Stimulated activated CD4-positive, alpha-beta T cell treated with anti-CD3 and anti-CD28 coated beads, Interleukin-4, amount 100 ng/mL, for 48 hours (primary cell): ENCODE results near the gene FAF1.

Experiments used
- DNase-seq, 2 donors: peaks; one replicate each; pipeline ENCODE4 v3.0.0-alpha.2; 2020; ENCODE audit warnings: low read depth in 2 of 2

Gene FAF1

GRCh38 chr1:50634251-50634650, 325.8 kb downstream of the FAF1 start:
- DNase-seq: no peak

DNA sequence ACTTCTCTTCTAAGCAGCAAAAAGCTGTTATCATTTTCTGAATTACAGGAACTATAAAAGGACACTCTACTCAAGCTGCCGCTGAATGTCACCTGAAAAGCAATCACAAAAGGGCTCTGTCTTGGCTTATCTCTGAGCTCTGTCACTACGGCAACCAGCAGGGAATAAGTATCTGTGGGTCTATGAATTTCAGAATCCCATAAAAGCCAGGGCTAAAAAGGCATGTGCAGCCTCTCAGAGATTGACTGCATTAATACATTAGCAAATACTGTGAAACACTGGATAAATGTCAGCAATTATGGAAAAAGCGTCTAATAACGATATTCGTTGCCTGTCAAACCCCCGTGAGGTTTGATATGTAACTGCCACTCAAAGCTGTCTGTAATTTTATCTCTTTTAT, 326.6 kb downstream of the FAF1 start:
- DNase-seq: no peak

GRCh38 chr1:50631161-50631560, 328.9 kb downstream of the FAF1 start:
- no peak for DNase-seq

DNA sequence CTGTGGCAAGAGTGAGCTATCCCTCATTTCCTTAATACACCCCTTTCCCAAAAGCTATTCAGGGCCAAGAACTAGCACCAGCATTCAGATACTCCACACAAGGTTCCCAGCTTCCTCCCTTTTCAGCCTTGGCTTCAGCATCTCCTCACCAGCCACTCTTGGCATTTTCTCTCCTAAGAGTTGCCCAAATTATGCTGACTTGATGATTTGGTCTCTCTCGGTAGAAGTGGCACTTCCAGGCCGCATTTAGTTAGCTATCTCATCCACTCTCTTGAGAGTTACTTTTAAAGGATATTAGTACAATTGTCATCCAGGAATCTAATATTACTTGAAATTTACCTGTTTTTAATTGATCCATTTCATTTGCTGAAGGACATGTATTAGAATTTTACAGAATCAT, 337.8 kb downstream of the FAF1 start:
- DNase-seq: no peak

- no peak for DNase-seq
Measured at GRCh38 chr1:50620680-50621329, 339.3 kb downstream of the FAF1 start.

GRCh38 chr1:50615036-50615750, 344.9 kb downstream of the FAF1 start:
- no peak for DNase-seq

- DNase-seq: no peak
Measured at GRCh38 chr1:50611675-50612074, 348.4 kb downstream of the FAF1 start.

GRCh38 chr1:50610563-50610962, 349.5 kb downstream of the FAF1 start:
- no peak for DNase-seq

DNA sequence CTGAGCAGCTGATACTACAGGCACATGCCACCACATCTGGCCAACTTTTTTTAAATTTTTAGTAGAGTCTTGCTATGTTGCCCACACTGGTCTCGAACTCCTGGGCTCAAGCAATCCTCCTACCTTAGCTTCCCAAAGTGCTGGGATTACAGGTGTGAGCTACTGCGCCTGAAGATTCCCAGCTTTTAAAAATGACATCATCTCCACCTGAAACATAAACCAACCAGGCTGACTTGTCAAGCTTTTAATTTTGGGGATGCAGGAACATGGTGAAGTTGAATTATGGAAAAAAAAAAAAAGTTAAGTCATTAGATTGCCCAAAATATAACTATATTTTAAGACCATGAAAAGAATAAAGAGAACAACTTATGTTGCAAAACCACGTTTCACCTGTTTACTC, 350.6 kb downstream of the FAF1 start:
- DNase-seq: no peak

- no peak for DNase-seq
Measured at GRCh38 chr1:50605186-50605875, 354.7 kb downstream of the FAF1 start.

- no peak for DNase-seq
Measured at GRCh38 chr1:50604580-50604979, 355.5 kb downstream of the FAF1 start.

- DNase-seq: no peak
Measured at GRCh38 chr1:50603274-50604271, 356.5 kb downstream of the FAF1 start.

DNA sequence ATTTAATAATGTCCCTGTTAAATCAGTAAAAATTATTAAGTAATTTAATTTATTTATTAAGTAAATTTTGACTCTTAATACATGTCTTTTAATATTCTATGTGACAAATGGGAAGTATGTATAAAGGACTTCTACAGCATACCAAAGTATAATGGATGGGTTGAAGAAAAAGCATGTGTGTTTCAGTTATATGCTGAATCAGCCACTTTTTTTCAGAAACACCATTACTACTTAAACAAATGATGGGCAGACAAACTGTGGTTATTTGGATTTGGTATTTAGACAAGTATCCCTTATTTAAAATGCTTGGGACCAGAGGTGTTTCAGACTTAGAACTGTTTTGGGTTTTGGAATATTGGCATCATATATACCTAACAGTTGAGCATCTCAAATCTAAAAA, 360.5 kb downstream of the FAF1 start:
- no peak for DNase-seq

- no peak for DNase-seq
Measured at GRCh38 chr1:50595874-50596273, 364.2 kb downstream of the FAF1 start.

DNA sequence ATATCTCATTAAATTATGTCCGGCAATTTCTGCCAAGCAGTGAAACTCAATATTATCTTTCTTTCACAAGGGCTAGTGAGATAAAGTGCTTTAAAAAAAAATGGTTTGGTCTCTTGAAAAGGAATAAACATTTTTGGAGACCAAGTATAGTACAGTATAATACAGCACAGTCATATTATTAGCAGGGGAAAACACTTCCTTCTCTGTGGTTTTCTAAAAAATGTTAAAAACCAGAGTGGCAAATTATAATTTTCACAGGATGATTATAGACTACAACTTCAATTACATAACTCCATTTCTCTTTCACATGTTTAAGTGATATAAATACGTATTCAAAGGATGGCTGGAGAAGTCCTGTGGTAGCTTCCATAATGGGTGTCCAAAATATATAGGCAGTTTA, 366.6 kb downstream of the FAF1 start:
- no peak for DNase-seq

DNA sequence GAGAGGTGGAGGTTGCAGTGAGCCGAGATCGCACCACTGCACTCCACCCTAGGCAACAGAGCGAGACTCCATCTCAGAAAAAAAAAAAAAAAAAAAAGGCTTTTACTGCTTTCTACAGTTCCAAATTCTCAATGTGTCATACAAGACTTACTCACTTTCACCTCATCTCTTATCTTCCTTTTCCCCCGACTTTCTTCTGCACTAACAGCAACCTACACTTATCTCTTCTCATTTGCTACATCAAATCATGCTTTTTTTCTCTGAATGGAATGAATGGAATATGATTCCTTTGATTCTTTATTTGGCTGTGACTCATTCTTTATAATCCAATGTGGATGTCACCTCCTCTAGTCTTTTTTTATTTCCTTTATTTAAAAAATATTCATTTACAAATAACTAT, 368.5 kb downstream of the FAF1 start:
- DNase-seq: no peak

- no peak for DNase-seq
Measured at GRCh38 chr1:50582346-50582745, 377.7 kb downstream of the FAF1 start.

GRCh38 chr1:50570066-50570468, 390.0 kb downstream of the FAF1 start:
- no peak for DNase-seq

DNA sequence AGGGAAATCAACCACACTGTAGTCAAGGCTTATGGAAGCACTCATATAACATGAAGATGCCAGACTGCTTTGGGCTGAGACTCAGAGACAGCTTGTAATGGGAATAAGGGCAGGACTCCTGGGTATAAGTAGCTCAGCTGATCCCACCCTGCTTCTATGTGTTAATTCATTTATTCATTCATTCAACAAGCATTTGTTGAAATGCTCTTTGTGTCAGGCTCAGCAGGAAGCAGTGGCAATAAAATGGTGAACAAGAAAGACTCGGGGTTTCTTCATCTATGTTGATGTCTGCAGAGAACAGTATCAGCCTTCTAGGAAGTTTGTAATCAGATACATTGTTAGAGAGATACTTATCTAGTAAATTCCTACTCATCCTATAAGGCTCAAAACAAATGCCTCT, 391.3 kb downstream of the FAF1 start:
- DNase-seq: no peak

DNA sequence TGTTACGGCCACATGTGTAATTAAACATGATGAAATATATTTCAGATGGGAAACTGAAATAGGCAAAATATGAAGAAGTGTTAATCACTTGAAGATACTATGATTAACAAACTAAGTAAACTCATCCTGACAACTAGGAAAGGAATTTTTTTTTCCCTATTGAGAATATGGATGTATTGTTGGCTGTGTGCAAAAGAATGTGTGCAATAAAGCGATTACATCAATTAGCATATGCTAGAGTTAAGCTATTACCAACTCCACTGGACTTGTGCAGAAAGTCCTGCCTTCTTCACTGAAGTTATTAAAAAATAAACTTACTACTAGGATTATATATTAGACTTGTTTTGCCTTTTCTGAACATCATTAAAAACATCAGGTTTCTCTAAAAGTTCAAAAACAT, 393.7 kb downstream of the FAF1 start:
- DNase-seq: no peak

DNA sequence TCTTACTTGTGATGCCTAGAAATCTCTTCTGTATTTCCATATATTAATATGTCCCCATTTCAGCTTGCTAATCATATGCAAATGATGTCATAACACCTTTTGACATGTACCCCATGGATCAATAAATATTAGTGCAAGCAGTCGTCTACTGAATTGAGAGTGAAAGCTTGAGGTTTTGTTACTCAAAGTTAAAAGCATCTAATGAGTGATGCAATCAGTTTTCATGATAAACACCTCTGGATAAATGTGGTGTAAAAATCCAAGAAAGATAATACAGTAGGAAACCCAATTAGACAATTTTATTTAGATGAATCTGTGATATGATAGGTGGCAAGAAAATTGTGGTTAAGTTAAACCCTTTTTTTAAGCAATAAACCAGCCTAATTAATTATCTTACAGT, 395.6 kb downstream of the FAF1 start:
- no peak for DNase-seq

DNA sequence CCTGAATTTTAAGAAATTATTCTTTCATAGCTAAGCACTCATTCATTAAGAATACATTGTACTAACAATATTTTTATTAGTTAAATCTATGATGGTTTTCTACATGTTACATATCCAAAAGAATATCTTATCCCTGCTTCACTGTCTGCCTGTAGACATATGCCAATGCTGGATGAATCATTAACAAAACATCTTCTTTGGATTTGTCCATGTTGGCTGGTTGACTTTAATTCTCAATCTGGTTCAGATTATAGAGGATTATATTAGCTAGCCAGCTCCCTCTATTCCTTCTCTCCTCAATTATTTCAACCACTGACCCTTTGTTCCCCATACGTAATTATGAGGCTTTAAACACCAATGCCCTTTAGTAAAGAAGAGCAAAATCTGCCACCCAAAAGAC, 398.0 kb downstream of the FAF1 start:
- DNase-seq: no peak
